T-helper 1 cell treated with Interleukin-12 subunit alpha and Interleukin-12 subunit beta and Interleukin-4 antibody, amounts not matched to agents 30 ng/mL and 1 ng/mL, for 36 hours (primary cell): ENCODE results near the gene PPP1R15A. TPM values are rescaled to one million over a fixed set of nuclear protein-coding genes. Genes with fewer than 3 reads are reported as not detected.
"Not testable (repeated sequence)": the region's sequence is repeated elsewhere in the genome, so short reads cannot be mapped to it uniquely, and the experiment has no call there.

ENCODE experiments used
- intact Hi-C: fragments of 100-400 bp; cut with micrococcal nuclease; formaldehyde crosslinking; loops from one replicate; pipeline ENCODE4 v1.15.1; 2024
- total RNA-seq: library from RNA; stranded (reverse); gene quantifications from 2 replicates; pipeline ENCODE4 v1.2.3, GENCODE V29; 2022

The PPP1R15A gene
- total RNA-seq: 37.9 and 38.1 TPM in 2 replicates

DNA sequence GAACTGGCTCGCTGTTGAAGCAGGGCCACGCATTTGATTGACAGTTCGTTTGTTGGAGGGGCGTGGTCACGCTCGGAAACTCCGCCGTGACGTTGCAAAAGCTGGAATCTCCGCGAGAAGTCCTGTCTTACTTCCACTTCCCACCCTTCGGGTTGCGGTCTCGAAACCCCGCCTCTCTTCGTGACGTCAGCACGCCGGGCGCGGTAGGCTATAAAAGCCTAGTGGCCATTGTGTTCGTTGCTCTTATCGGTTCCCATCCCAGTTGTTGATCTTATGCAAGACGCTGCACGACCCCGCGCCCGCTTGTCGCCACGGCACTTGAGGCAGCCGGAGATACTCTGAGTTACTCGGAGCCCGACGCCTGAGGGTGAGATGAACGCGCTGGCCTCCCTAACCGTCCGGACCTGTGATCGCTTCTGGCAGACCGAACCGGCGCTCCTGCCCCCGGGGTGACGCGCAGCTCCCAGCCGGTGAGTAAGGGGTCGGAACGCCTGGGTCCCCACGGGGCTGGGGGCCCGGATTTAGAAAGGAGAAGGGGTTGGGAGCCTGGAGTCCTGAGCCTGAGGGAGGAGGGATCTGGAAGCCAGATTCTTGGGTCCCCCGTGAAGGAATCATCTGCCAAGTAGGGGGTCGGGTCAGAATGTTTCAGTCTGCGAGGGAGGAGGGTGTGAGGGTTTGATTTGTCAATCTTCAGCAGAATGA lies at the start of gene PPP1R15A:
Gene PPP1R15A, plus strand, starts transcription at position 240 of the 702 bp plus-strand sequence. CDS start 813 bp downstream, outside the sequence.
- intact Hi-C loops: loop anchor here (1.0 to 10.0 kb wide), 8 partner anchors 13 to 548 kb away; partner anchors contain the start of genes DHDH, EMP3 and FTL

DNA sequence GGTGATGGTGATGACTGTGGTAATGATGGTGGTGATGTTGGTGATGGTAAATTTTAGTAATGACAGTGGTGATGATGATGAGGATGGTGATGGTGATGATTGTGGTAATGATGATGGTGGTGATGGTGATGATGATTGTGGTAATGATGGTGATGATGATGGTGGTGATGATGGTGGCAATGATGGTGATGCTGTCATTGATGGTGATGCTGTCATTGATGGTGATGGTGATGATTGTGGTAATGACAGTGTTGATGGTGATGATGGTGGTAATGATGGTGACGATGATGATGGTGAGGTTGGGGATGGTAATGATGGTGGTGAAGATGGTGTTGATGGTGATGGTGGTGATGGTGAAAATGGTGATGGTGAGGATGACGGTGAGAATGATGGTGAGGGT lies 49.7 kb upstream of the PPP1R15A start:
- intact Hi-C loops: no loop called here

DNA sequence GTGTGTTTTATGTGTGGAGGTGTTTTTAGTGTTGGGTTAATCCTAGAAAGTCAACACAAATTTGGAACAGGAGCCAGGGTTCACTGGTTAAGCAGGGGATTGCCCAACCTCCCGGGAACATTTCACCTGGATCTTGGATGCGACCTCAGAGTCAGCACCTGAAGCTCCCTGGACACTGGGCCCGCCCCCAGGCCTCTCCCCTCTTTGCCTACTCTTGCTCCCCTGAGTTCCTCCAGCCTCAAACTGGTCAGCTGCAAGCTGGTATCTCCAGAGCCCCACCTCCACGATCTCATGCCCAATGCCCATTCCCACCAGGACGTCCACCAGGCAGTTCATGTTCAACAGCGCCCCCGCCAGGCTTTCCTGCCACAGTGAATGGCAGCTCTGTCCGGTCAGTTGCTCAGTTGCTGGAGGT lies 45.6 kb upstream of the PPP1R15A start:
- intact Hi-C loops: no loop called here

DNA sequence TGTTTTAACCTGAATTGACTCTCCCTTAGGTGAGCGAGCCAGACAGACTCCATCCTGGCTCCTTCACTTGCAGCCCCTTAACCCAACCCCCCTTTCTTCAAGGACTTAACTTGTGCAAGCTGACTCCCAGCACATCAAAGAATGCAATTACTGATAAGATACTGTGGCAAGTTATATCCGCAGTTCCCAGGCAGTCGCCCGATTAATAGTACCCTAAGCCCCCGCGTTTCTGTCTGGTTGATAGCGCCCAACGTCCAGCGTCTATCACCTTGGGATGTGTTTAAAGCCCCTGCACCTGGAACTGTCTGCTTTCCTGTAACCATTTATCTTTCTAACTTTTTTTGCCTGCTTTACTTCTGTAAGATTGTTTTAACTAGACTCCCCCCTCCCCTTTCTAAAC lies 42.1 kb upstream of the PPP1R15A start:
- intact Hi-C loops: loop anchor here (10.0 kb wide), 1 partner anchor 315 kb away; the partner anchor contains the start of gene LMTK3

DNA sequence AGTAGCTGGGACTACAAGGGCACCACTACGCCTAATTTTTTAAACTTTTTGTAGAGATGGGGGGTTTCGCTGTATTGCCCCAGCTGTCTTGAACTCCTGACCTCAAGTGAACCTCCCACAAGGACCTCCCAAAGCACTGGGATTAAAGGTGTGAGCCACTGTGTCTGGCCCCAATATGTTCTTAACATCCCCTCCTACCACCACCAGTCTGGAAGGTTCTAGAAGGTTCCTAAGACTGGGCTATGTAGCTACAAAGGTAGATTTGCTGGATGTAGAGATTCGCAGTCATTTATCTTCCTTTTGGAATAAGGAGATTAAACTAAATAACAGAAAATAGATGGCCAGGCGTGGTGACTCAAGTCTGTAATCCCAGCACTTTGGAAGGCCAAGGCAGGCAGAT lies 41.3 kb upstream of the PPP1R15A start:
- intact Hi-C loops: loop anchor here (10.0 kb wide), 1 partner anchor 316 kb away; the partner anchor contains the start of gene LMTK3

DNA sequence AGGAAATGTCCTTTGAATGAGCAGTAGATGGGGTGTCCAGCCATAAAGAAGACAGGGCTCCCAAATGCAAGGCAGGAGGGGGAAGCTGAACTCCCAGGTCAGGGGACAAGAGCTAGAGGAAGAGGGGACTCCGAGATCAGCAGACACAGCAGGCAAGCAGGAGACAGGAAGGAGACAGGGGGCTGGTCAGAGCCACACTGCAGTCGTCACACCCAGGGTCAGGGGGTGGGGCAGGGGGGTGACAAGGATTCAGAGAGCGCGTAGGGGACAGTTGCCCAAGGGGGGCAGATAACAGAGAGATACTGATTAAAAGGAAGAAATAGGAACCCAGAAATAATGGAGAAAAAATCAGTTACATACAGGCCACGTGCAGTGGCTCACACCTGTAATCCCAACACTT lies 39.2 kb upstream of the PPP1R15A start:
- intact Hi-C loops: loop anchor here (10.0 kb wide), 1 partner anchor 318 kb away; the partner anchor contains the start of gene LMTK3

DNA sequence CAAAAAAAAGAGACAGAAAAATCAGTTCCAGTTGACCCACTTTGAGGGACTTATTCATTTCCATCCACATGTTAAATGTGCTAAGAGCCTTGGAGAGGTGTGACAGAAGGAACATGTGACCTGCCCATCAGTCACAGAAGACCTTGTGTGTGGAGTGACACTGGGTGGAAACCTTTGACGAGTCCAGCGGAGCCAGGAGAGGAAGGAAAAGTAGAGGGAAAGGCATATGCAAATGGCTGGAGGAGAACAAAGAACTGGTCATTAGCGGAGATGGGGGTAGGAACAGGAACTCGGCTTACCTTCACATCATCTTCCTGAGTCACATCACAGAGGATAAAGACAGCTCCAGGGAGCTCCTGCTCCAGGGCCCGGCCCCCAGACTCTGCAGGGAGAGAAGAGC lies 38.2 kb upstream of the PPP1R15A start:
- intact Hi-C loops: loop anchor here (10.0 kb wide), 1 partner anchor 319 kb away; the partner anchor contains the start of gene LMTK3

DNA sequence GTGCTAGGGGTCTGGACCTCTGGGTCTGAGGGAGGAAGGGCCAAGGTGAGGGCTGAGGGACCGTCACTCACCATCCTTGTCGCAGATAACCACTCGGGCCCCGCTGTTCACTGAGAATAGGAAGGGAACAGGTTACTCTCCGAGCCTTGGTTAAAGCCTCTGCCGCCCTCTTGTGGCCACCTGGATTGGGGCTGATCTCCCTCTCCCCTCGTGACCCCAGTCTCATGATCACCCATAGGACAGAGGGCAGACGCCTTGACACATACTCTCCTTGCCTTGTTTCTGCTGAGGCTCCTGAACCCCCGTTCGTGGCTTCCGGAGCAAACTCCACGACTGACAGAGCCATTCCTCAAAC lies 36.5 kb upstream of the PPP1R15A start:
- intact Hi-C loops: loop anchor here (1.0 to 10.0 kb wide), 10 partner anchors 19 to 321 kb away; partner anchors contain the start of genes CA11, DHDH, GYS1 and LMTK3

DNA sequence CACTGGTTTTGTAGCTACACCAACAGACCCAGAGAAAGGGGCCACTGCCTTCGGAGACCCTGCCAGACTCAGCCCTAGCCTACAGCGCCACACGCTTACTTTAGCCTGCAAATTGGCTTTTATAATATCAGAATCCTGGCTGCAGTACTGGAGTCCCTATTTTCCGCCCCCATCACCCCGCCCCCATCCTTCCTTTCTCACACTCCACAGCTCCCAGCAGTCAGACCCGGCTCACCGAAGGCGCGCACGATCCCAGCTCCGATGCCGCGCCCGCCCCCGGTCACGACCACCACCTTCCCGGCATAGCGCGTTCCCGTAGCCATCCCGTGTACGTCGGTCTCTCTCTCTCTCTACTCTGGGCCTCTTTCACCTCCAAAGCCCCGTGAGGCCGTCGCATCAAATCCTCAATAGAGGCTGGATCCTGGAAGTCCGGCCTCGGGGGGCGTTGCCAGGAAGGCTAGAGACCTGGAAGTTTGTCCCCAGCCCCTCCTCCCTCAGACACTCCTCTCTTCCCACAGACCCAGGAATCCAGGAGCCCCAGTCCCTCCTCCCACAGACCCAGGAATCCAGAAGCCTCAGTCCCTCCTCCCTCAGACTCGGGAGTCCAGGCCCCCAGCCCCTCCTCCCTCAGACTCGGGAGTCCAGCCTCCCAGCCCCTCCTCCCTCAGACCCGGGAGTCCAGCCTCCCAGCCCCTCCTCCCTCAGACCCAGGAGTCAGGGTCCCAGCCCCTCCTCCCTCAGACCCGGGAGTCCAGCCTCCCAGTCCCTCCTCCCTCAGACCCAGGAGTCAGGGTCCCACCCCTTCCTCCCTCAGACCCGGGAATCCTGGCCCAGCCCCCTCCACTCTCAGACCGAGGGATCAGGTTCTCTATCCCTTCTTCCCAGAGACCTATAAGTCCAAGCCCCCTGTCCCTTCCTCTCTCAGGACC lies 35.9 kb upstream of the PPP1R15A start, which contains the start of gene HSD17B14:
Gene HSD17B14, minus strand, starts transcription at position 403 of the 929 bp plus-strand sequence. Its CDS starts 80 bp downstream, at position 323.
- intact Hi-C loops: loop anchor here (1.0 to 10.0 kb wide), 3 partner anchors 36 to 322 kb away; partner anchors contain the start of genes LMTK3, NUCB1 and PPP1R15A

DNA sequence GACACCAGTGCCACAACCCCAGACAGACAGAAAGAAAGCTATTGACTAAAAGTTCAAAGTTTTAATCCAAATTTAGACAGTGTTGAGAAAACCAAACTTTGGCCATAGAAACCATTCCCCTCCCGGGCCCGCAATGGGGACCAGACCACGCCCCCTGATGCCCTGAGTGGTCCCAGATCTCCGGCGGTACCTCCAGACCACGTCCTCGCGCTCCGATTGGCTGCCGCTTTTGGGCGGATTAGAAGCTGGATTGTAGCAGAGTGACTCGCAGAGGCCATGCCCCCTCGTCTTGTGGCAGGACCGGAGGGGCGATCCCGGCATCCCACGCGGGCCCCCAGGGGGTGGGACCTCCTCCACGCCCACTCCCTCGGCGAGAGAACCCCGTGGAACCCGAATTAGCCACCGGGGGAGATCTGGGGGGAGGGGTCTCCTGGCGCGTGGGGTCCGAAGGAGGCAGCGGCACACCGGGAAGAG lies 35.1 kb upstream of the PPP1R15A start:
- intact Hi-C loops: loop anchor here (1.0 to 10.0 kb wide), 3 partner anchors 35 to 322 kb away; partner anchors contain the start of genes LMTK3, NUCB1 and PPP1R15A

DNA sequence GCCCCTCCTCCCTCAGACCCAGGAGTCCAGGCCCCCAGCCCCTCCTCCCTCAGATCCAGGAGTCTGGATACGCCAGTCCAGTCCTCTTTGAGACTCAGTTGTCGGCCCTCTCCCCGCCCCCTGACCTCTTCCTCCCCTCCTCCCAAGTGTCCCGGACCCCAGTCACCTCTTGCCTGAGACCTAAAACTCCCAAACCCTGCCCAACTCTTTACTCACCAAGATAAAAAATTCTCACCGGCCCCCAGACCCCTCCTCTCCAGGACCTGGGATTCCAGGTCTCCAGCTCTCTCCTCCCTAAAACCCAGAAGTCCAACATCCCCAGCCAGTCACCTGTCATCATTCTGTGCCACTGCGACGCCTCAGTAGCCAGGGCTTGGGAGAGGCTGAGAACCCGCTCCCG lies 34.5 kb upstream of the PPP1R15A start:
- intact Hi-C loops: loop anchor here (1.0 to 10.0 kb wide), 3 partner anchors 35 to 323 kb away; partner anchors contain the start of genes LMTK3, NUCB1 and PPP1R15A

DNA sequence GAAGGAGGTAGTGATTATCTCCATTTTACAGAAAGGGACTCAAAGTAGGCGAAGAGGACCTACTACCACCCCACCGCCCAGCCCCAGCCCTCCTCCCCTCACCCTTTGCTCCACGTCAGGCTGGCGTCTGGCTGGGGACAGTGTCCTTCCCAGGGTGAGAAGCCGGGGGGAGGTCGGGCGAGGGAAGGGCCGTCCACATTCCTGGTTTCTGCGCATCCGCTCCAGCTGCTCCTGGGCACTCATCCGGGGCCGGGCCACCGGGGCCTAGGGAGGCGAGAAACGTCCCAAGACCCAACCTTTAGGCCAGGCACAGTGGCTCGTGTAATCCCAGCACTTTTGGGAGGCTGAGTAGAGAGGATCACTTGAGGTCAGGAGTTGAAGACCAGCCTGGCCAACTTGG lies 31.2 kb upstream of the PPP1R15A start:
- intact Hi-C loops: no loop called here

DNA sequence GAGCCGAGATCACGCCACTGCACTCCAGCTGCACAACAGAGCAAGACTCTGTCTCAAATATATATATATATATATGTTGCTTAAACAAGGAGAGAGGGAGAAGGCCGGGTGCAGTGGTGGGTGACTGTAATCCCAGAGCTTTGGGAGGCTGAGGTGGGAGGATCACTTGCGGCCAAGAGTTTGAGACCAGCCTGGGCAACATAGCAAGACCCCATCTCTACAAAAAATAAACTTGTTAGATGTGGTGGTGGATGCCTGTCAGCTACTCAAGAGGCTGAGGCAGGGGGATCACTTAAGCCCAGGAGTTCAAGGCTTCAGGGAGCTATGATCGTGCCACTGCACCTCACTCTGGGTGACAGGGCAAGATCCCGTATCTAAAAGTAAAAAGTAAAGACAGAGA lies 30.6 kb upstream of the PPP1R15A start:
- intact Hi-C loops: no loop called here

DNA sequence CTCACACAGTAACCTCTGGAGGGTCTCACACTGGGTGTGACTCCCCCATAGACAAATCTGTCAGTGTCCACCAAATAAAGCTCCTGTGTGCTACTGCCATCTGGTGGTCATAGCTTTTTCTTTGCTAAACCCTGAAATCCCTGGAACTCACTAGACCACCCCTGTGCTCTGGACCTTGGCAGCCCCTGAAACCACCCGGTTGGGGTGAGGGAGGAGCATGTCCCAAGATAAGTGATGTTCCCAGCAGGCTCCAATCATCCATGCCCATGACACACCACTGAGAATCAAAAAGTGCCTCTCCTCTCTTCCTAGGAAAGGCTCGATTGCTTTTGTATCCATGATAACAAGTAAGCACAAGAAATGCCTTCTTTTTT lies 29.4 kb upstream of the PPP1R15A start:
- intact Hi-C loops: loop anchor here (1.0 kb wide), 4 partner anchors 47 to 196 kb away; partner anchors contain the start of gene CA11

DNA sequence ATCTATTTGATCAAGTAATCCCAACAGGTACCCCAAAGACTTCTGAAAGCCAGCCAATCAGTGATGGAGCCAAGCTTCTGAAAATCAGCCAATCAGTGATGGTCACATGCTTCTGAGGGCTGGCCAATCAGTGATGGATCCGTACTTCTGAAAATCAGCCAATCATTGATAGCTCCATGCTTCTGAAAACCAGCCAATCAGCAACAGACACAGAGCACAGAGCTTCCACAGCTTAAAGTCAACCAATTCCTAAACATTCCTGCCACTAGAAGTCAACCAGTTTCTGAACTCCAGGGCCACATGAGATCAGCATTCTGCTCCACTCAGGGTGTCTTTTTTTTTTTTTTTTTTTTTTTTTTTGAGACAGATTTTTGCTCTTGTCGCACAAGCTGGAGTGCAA lies 27.7 kb upstream of the PPP1R15A start:
- intact Hi-C loops: no loop called here

DNA sequence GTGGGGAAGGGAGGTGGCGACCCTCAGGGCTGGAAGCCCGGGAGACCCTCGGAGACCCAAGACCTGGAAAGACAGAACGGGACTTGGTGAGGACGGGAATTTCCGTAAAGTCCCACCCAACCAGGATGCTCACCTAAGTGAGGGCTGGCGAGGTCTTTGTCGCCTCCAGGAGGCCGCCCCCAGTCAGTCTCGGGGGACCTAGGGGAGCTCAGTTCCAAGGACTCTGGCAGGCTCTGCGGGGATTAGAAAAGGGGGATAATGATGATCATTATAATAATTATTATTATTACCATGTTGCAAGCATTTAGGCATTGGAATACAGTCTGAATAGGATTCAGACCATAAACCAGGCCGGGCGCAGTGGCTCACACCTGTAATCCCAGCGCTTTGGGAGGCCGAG lies 26.8 kb upstream of the PPP1R15A start:
- intact Hi-C loops: no loop called here

DNA sequence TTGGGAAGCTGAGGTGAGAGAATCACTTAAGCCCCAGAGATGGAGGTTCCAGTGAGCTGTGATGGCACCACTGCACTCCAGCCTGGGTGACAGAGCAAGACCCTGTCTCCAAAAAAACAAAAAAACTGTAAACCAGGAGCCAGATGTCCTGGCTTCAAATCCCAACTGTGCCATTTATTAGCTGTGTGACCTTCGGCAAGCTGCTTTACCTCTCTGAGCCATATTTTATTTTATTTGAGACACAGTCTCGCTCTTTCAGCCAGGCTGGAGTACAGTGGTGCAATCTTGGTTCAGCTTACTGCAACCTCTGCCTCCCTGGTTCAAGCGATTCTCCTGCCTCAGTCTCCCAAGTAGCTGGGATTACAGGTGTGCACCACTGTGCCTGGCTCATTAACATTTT lies 25.6 kb upstream of the PPP1R15A start:
- intact Hi-C loops: not testable (repeated sequence)

DNA sequence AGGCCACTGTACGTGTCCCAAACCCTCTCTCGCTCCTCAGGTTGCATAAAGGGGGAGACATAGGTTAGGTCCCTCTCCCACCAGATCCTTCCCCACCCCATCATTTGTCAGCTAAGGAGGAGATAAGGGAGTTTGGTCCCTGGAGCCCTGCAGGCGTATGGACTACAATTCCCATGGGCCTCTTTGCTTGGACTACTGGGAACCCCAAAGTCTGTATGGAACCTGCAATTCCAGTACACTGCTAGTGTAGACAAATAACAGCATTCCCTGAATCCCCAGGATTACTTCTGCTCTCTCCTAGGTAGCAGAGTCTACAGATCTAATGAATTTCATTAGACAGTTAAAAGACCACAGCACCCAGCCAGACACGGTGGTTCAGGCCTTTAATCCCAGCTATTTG lies 19.9 kb upstream of the PPP1R15A start:
- intact Hi-C loops: no loop called here

DNA sequence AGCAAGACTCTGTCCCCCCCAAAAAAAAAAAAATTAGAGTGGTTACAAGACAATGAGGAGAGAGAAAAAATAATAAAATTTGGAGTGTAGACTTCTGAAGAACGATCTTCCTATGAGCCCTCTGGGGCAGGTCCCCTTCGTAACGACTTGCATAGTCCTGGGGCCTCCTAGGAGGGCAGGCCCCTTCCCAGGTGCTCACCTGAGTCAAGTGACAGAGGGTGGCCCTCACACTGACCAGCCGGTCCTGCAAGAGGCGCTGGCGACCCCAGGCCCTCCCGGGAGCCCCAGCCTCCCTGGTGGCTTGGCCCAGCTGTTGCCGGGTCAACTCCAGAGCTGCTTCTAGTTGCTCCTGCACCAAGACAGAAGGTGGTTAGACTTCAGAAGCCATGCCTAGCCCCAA lies 18.7 kb upstream of the PPP1R15A start:
- intact Hi-C loops: no loop called here

DNA sequence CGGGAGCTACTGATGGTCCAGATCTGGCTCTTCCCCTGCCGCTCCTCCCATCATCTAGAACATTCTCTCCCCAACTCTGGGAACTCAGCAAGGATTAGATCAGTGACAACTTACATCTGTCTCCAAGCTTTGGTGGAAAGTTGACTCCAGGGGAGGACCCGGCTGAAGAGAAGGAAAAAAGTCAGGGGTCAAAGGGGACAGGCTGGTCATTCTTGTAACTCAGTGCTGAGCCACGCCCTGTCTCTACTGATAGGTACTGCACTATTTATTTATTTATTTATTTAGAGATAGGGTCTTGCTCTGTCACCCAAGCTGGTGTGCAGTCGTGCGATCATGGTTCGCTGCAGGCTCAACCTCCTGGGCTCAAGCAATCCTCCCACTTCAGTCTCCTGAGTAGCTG lies 18.1 kb upstream of the PPP1R15A start:
- intact Hi-C loops: no loop called here

DNA sequence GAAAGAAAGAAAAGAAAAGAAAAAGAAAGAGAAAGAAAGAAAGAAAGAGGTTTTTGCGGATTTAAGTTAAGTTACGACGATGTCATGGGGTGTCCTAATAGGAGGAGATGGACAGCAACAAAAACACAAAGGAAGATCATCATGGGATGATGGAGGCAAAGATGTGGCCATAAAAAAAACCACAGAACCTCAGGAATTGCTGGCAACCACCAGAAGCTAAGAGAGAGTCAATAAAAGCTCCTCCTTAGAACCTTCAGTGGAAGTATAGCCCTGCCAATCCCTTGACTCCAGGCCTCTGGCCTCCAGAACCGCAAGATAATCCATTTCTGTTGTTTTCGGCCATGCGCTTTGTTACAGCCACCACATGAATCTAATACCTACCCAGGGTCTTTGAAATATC lies 15.3 kb upstream of the PPP1R15A start:
- intact Hi-C loops: no loop called here
